SK-N-MC (cell line): Measurements from ENCODE around the gene METTL16.

Experiments used
- EZH2 ChIP-seq: fragments of 200-600 bp; sonication (generic); IDR thresholded peaks from one replicate; pipeline ENCODE4 v1.6.1; 2017; ENCODE audit warnings: antibody characterized with exemption
- FOXP2 ChIP-seq: optimal IDR thresholded peaks from 2 replicates; pipeline ENCODE3; 2011; ENCODE audit warnings: mild to moderate bottlenecking, moderate library complexity; ENCODE audit not compliant: insufficient read depth; ENCODE audit errors: extremely low read length, control extremely low read depth
- POLR2AphosphoS5 ChIP-seq: IDR thresholded peaks from 2 replicates; pipeline ENCODE4 v1.6.1; 2012; ENCODE audit warnings: mild to moderate bottlenecking, low read depth, low read length, borderline replicate concordance

- TF ChIP-seq POLR2AphosphoS5 (0 out of 2 replicates have a peak, but pooled peaks have one; percentile 35), EZH2 (no peak), FOXP2 (peak; percentile 56)
Observed at GRCh38 chr17:2399572-2400473, 111.9 kb downstream of the METTL16 start.
